Prostate gland (tissue), 2 donors: ENCODE measurements around the gene LPIN1. TPM values are rescaled to one million over a fixed set of nuclear protein-coding genes. Genes with fewer than 3 reads are reported as not detected.

Experiments
- DNase-seq: peaks from one replicate; pipeline ENCODE4 v3.0.0-alpha.2; 2019; ENCODE audit warnings: low spot score
- H3K27ac ChIP-seq, 2 donors: fragments of 200-600 bp; sonication (generic); 2 replicates each; pipeline ENCODE4 v1.5.1; 2017 to 2019
- H3K27me3 ChIP-seq: fragments of 200-600 bp; sonication (generic); replicated peaks from 2 replicates; pipeline ENCODE4 v1.5.1; 2019; ENCODE audit not compliant: insufficient read depth
- H3K36me3 ChIP-seq, 2 donors: fragments of 200-600 bp; sonication (generic); 1 replicate in 1 of 2; 2 replicates in 1 of 2; pipeline versions ENCODE4 v1.5.1 to v1.8.1; 2017 to 2019
- H3K4me1 ChIP-seq: fragments of 200-600 bp; sonication (generic); replicated peaks from 2 replicates; pipeline ENCODE4 v1.5.1; 2019
- H3K4me3 ChIP-seq, 2 donors: fragments of 200-600 bp; sonication (generic); 2 replicates each; pipeline ENCODE4 v1.5.1; 2017 to 2019
- H3K9me3 ChIP-seq: fragments of 200-600 bp; sonication (generic); 2 replicates; pipeline ENCODE4 v1.5.1; 2017
- CTCF ChIP-seq, 4 experiments: fragments of 200-600 bp in 2 of 4; fragments of 450-650 bp in 2 of 4; sonication (generic) in 2 of 4; IDR thresholded peaks; 1 replicate in 3 of 4; 2 replicates in 1 of 4; pipeline ENCODE4 v1.5.1; 2016 to 2019; ENCODE audit warnings: antibody characterized with exemption in 4 of 4, mild to moderate bottlenecking in 2 of 4, moderate library complexity in 2 of 4
- POLR2A ChIP-seq: fragments of 450-650 bp; IDR thresholded peaks from one replicate; pipeline ENCODE4 v1.6.1; 2016; ENCODE audit warnings: antibody characterized with exemption, mild to moderate bottlenecking
- POLR2AphosphoS5 ChIP-seq: sonication (generic); formaldehyde crosslinking; IDR thresholded peaks from one replicate; pipeline ENCODE4 v1.6.1; 2017; ENCODE audit warnings: antibody characterized with exemption
- WGBS: methylation state at CpG from one replicate; pipeline ENCODE4 v1.1.5; 2018; 5-methylcytosine and 5-hydroxymethylcytosine counted together
- intact Hi-C: fragments of 100-400 bp; cut with DNase I; formaldehyde crosslinking; loops from one replicate; pipeline ENCODE4 v1.14.2; 2022
- total RNA-seq, 2 donors: library from RNA; depleted of rRNA; stranded (reverse); fragments of >200 nt; gene quantifications; one replicate each; pipeline ENCODE4 v1.1.0, GENCODE V29; 2016

LPIN1 gene
- total RNA-seq, 2 donors from 2014 or later = 18.2 to 57.1 TPM

GRCh38 chr2:11784280-11784679 is 37.8 kb downstream of the LPIN1 start:
- Histone ChIP-seq H3K36me3 (no peaks in the 10 kb centered on the region), H3K4me3 (no peak overlapping the region), H3K4me1 (no peaks in the 10 kb centered on the region), H3K27ac (no peak overlapping the region), H3K27me3 (no peaks in the 10 kb centered on the region), H3K9me3 (no peaks in the 10 kb centered on the region)
- TF ChIP-seq POLR2A = no peak
- WGBS = 98% methylated on average over 8 of the region's 10 CpGs
- intact Hi-C loops = loop anchor here (10.0 kb wide), 1 partner anchor 309 kb away; no protein-coding TSS in a partner anchor
- no peak for DNase-seq

GRCh38 chr2:11784747-11785610 is 38.5 kb downstream of the LPIN1 start:
- Histone ChIP-seq H3K9me3 (no peaks in the 10 kb centered on the region), H3K36me3 (no peaks in the 10 kb centered on the region), H3K27me3 (no peaks in the 10 kb centered on the region), H3K4me1 (no peaks in the 10 kb centered on the region), H3K4me3 (peak overlapping the region in 1 of 2 donors; percentile 15), H3K27ac (no peak overlapping the region)
- WGBS = 29% methylated on average over 50 of the region's 50 CpGs
- peak; percentile 15 for DNase-seq
- peak; percentile 67 to 87 (median 80) for TF ChIP-seq CTCF (IDR thresholded peaks at IDR 0.05)
- no peak for TF ChIP-seq POLR2AphosphoS5
- intact Hi-C loops = loop anchor here (10.0 kb wide), 1 partner anchor 310 kb away; no protein-coding TSS in a partner anchor

- Histone ChIP-seq H3K36me3 (no peaks in the 10 kb centered on the region), H3K4me3 (no peak overlapping the region), H3K4me1 (no peaks in the 10 kb centered on the region), H3K27ac (no peak overlapping the region), H3K27me3 (no peaks in the 10 kb centered on the region), H3K9me3 (no peaks in the 10 kb centered on the region)
- TF ChIP-seq POLR2AphosphoS5 (no peak), POLR2A (no peak), CTCF (IDR thresholded peaks at IDR 0.05) (no peak)
- DNase-seq = no peak
- intact Hi-C loops = loop anchor here (10.0 kb wide), 1 partner anchor 311 kb away; no protein-coding TSS in a partner anchor
- WGBS = 96% methylated on average over 9 of the region's 9 CpGs
Observed at GRCh38 chr2:11785611-11785940, 39.1 kb downstream of the LPIN1 start.

GRCh38 chr2:11786191-11786590 is 39.8 kb downstream of the LPIN1 start:
- Histone ChIP-seq H3K4me3 (no peak overlapping the region), H3K36me3 (no peaks in the 10 kb centered on the region), H3K9me3 (no peaks in the 10 kb centered on the region), H3K27ac (no peak overlapping the region), H3K4me1 (no peaks in the 10 kb centered on the region), H3K27me3 (no peaks in the 10 kb centered on the region)
- intact Hi-C loops = loop anchor here (10.0 kb wide), 1 partner anchor 311 kb away; no protein-coding TSS in a partner anchor
- no peak for DNase-seq
- WGBS = 89% methylated on average over 9 of the region's 9 CpGs
- TF ChIP-seq POLR2A = no peak
- no peak for TF ChIP-seq CTCF (IDR thresholded peaks at IDR 0.05)
- no peak for TF ChIP-seq POLR2AphosphoS5

GRCh38 chr2:11786592-11786991 is 40.2 kb downstream of the LPIN1 start:
- WGBS = 97% methylated on average over 13 of the region's 13 CpGs
- H3K9me3 ChIP-seq = no peaks in the 10 kb centered on the region
- H3K4me1 ChIP-seq = no peaks in the 10 kb centered on the region
- no peaks in the 10 kb centered on the region for H3K27me3 ChIP-seq
- TF ChIP-seq POLR2A = no peak
- no peak for TF ChIP-seq POLR2AphosphoS5
- intact Hi-C loops = loop anchor here (10.0 kb wide), 1 partner anchor 312 kb away; no protein-coding TSS in a partner anchor
- DNase-seq = no peak
- H3K36me3 ChIP-seq = no peaks in the 10 kb centered on the region
- no peak overlapping the region for H3K27ac ChIP-seq
- no peak overlapping the region for H3K4me3 ChIP-seq
